ENCODE results near the gene KRT6C.
"Not testable (repeated sequence)": the region's sequence is repeated elsewhere in the genome, so short reads cannot be mapped to it uniquely, and the experiment has no call there.

Gene KRT6C

DNA sequence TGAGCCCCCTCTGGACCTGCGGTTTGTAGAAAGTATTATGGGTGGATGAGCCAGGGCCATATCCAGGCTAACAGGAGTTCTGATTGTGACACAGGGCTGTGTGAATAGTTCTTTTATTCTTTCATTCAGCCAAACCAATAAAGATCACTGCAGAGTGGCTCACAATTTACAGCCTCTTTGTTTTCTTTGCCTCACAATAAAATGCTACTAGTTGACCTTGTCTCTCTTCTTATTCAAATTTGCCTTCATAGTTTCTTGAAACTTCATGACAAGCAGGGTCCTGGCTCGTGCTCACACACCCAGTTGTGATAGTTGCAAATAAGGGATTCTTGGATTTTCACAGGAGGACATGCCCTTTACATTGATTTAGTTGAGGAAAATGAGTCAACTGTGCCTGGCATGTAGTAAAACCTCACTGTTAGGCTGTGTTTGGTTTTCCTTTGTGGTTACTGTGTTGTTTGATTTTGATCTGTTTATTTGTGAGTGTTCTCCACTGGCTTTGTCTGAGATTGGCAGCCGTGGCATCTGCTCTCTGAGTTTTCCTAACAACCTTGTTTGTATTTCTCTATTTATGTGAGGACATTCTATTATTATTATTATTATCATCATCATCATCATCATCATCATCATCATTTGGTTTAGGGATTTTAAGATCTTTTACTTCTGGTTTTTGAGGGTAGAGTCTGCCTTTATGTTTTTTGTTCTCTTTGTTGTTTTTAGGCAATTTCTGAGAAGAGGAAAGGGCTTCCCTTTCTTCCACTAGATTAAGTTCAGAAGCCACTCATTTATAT is 19.0 kb downstream of the KRT6C start:
- no peak for DNase-seq

DNA sequence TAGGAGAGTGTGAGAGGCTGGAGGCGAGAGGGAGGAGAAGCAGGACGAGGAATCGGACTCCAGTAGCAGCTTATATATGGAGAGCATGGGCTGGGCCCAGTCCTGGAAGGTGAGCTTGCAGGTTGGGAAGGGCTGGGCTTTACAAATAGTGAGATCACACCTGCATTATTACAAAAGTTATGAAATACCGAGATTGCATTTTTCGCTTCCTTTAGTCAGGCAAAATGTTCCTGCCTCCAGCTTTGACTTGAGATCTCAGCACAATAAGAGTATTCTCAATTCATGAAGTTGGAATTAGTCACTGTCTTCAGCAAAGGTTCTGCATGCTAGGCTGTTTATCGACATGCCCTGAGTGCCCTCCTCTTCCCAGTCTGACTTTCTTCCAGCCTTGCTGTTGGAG is 21.5 kb downstream of the KRT6C start, which contains the start of gene KRT6B:
KRT6B (minus strand) TSS at position 46 of the 400 bp plus-strand sequence. CDS start 68 bp downstream, outside the sequence.
- DNase-seq: no peak

DNA sequence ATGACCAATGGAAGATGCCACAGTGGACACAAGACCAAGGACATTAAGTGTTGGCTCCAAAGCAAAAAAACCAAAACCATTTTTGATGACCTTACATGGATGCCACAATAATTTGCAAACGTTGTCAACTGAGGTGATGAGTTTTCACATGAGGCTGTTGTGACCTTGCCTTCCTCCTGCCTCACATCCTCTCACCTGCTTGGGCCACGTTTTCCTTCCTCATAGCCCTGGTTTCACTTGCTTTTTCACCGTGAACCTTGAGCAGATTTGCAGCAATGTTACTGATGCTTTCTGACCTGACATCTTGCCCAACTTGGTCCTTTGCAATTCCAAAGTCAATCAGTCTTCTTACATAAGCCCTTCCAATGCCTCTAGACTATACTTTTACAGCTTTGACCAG is 25.4 kb downstream of the KRT6C start:
- DNase-seq: no peak

DNA sequence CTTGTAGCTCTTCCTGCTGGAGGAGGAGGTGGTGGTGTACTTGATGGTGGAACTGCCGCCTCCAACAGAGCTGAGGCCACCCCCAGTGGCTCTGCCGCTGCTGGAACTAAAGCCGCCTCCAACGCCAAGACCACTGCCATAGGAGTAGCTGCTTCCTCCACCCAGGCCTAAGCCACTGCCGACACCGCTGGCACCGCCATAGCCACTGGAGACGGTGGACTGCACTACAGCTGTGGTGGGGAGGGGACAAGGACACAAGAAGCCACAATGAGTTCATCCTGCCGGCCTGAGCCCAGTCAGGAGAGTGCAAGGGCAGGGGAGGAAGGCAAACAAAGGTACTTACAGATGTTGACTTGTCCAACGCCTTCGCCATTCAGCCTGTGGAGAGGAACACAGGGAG is 26.4 kb downstream of the KRT6C start:
- not testable (repeated sequence) for DNase-seq

DNA sequence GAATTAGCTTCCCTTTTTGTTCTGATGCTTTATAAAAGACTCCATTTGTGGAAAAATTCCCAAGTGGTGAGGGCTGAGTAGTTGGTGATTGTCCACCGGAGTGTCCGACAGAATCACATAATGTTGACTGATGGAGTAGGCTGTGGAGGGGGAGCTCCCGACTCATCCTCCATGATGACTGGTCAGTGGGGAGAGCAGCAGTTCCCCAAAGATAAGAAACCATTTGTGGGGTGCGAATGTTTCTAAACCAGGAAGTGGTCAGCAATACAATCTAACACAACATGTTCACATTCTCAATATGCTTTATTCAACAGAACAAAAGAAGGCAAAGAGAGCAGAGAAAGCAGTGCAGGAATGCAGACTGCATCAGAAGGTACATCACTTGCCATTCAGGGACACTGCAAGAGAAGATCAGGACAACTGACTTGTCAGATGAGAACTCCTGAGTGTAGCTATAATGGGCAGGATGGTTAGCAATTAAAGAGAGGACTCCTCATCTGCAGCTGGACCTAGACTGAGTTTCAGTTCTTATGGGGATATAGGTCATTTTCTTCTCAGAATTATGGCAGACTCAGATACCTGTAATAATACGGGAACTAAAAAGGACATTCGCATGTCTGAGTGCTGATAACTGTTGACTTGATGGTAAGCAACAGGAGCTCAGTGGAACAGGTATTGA is 27.1 kb downstream of the KRT6C start:
- no peak for DNase-seq

DNA sequence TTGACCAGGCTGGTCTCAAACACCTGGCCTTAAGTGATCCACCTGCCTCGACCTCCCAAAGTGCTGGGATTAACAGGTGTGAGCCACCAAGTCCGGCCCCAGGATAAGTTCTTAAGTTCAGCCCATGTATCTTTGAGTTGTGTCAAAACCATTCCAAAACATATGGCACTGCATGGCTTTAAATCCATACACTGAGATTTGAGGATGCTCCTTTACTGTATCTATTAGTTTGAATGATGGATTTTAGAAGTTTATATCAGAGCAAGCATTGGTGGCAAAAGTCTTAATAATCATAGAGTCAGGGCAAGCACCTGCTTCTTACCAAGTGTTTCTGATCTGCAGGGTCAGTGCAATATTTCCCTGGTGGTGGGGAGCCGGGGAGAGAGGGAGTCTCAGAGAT is 27.7 kb downstream of the KRT6C start:
- DNase-seq: no peak

DNA sequence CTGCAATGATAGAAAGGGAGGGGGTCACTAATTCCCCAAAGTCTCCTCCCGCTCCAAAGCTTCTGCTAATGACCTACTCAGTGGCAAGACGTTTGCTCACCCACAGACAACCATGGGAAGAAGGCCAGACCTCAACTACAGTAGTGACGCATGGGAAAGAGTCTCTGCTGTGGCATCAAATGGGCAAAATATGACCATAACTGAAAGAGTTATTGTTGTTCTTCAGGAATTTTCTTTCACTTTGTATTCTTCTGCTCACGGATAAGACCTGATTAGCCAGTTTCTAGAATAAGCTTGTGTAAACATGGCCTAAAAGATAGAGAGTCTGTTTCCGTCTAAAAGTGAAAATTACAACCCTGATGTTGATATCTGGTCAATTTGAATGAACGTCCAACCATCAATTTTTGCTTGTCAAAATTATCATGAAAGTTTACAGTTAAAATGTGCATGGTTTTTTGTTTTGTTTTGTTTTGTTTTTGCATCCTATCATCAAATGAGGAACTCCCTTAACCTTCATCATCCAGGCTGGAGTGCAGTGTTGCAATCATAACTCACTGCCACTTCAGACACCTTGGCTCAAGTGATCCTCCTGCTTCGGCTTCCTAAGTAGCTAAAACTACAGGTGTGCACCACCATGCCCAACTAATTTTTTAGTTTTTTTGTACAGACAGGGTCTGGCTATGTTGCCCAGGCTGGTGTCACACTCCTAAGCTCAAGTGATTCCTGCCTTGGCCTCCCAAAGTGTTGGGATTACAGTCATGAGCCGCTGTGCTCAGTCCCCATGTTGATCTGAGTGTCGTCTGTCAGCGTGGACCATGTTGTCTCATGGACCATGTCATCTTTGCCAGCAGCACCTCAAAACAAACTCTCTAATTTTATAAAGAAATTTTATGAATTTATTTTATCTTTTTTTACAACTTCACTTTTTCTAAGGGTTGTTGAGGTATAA is 28.7 kb downstream of the KRT6C start:
- DNase-seq: no peak

DNA sequence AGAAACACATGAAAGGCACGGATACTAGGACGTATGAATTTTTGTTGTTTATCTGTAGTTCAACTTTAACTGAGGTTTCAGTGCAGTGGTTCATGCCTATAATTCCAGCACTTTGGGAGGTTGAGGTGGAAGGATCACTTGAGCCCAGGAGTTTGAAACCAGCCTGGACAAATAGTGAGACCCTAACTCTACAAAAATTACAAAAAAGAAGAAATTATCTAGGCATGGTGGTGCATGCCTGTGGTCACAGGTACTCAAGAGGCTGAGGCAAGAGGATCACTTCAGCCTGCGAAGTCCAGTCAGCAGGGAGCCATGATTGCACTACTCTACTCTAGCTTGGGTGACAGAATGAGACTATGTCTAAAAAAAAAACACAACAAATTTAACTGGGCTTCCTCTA is 29.6 kb downstream of the KRT6C start:
- no peak for DNase-seq

DNA sequence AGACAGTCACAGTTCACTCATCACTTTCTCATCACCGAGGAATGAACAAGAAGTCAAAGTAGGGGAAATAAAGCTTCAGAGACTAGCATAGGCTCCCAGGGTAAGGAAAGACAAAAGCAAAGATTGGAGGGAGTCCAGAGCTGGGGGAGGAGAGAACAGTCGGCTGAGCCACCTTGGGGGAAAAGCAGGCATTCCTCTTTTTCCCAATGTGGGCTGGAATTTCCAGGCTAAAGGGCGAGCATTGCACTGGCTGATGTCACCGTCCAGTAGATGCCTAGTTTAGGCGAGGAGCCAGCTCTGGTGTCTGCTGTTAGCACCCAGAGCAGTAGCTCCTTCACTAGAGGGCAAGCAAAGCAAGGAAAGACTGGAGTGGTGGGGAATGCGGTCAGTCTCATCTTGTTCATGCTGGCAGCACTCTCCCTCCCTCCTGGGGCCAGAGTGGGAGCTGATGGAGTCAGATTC is 31.0 kb downstream of the KRT6C start:
- no peak for DNase-seq

DNA sequence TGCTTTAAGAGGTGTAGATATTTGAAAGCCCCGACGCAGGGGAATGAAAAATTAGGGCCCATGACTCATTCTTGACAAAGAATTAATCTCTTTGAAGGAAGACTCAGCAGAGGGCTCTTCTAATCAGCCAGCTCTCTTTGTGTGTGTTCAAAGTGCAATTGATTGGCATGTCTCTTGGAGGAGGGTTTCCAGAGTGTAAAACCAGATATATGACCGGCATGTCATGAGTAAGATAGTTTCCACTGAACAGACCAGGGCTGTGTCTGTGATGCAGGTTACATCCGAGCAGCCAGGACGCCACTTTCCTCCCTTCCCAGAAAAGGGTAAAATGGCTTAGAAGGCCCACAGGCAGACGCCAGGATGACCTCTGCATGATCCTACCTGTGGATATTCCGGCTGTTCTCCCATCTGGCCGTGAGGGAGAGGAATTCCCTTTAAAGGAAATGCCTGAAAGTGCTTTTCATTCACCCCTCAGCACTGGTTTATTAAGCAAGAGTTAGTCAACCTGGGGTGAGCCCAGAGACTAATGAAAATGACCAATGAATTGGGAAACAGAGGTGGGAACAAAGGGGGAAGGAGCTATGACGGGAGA is 32.2 kb downstream of the KRT6C start:
- DNase-seq: no peak

DNA sequence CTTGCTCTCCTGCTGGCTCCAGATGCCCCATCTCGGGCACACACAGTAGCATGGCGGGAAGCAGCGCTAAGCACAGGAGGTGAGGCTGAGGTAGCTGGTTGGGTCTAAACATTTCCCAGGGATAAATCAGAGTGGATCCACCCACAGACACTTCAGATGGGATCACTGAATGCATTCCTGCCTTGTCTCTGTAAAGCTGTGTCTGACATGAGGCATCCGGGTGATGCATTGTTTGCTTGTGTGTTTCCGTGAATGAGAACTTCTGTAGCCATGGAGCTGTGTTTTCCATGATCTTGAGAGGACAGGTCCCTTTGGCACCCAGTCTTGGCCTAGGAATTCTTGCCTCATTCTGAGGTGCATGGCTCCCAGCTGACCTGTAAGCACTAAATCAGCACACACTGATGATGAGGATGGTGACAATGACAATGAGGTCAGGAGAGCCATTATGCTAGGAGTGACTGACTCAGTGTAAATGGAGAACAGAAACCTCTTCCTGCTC is 32.7 kb downstream of the KRT6C start:
- DNase-seq: no peak

DNA sequence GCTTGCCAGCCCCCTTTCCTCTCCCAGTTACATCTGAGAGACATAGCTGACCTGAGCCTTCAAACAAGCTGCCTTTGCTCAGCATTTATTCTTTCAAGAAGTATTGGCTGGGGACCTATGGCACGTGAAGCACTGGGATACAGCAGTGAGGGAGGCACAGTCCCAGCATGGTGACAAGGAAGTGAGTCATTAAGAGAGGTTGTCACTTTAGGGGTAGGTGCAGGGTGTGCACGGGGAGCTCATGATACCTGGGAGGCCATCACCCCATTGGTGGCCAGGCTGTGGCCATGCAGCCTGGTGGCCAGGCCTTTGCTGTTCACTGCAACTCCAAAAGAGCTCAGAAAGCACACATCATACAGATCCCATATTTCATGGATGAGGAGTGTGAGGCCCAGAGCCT is 33.8 kb downstream of the KRT6C start:
- no peak for DNase-seq

DNA sequence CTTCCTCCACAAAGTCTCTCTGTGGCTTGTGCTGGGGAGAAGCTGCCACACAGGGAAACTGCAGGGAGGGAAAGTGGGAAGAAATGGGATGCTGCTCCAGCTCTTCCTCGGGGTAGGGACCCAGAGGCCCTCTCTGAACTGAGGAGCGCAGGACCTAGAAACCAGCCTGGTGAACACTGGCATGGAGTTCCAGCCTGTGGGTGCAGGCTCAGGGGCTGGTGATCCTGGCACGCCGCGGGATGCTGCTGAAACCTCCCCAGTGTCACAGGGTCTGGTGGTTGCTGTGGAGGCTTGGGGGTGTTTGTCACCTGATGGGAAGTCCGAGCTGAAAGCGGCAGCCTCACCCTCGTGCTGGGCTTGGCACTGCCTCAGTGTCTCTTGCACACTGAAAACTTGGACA is 34.2 kb downstream of the KRT6C start:
- no peak for DNase-seq

DNA sequence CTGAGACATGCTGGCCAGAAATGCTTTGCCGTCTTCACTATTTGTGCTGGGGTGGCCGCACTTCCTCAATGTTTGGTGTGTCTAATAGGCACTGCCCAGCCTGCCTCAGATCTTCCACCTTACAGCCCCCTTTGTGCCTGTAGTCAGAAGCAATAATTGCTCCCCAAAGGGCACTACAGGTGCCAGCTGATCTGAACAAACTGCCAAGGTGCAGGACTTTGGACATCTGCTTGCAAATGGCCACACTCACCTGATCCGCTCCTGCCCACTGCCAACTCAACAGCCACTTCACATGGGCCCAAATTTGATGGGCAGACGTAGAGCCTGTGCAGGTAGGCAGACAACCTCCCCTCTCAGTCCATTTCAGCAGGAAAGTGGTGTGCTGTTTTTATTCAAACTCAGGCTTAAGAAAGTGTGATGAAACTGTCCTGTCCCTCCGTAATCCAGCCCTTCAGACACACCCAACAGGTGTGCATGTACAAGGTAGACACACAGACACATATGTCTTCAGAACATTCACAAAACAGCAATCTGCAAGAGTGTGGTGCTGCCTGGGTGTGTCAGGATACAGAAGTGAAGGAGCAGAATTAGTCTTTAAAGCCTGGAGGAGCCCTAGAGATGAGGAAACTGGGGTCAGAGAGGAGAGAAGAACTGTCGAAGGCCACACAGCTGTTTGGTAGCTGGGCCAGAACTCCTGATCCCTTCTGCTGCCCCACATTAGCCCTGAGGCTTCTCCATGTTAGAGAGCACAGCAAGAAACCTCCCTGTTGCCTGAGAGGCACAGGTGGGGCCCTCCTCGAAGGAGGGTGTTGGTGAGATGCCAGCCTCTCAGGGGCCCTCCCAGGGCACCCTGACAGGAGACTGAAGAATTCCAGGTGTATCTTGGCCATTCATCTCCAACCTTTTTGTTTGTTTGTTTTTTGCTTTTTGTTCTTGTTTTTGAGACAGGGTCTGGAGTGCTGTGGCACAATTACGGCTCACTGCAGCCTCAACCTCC is 35.0 kb downstream of the KRT6C start:
- no peak for DNase-seq

DNA sequence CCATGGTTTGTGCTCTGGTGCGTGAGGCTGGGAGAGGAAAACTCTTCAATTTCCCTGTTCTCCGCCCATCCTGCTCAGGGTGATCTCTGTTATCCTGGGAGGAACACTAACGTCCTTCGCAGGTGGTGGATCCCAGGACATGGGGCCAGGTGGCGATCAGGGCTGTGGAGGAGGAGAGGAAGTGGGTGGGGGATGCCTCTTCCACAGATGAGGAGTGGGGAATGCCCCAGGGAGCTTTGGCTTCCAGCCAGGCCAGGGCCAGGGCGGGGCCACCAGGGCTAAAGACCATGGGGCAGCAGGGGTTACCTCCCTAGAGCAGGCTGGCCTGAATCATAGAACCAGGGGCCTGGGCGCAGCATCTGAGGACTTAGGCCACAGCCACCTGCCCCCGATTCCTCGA is 36.1 kb downstream of the KRT6C start:
- DNase-seq: no peak

DNA sequence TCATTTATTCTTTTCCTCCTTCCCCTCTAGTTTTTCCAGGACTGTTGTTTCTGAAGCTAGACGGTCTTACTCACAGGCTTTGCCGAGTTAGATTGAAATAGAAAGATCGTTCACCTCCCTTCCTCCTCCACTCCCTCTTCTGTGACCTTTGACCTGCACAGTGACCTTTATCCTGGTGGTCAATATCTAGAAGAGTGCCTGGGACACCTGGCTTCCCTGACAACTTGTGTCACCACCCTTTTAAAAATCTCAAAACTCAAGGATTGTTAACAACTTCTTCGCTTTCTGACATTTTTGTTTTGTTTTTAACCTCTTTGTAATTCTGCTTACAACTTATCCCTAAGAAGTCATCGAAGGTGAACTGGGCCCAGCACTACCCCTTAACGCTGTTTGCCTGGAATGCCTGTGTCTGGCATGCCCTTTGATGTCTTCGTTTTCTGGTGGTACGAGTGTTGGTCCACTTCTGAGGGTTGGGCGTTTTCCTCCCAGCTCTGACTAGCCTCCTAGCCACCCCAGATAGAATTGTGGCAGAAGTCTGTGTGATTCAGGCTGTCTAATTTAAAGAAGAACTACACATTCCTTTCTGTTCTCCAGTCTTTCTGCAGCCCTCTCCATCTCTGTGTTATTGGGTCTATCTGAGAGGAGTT is 36.7 kb downstream of the KRT6C start:
- DNase-seq: no peak

DNA sequence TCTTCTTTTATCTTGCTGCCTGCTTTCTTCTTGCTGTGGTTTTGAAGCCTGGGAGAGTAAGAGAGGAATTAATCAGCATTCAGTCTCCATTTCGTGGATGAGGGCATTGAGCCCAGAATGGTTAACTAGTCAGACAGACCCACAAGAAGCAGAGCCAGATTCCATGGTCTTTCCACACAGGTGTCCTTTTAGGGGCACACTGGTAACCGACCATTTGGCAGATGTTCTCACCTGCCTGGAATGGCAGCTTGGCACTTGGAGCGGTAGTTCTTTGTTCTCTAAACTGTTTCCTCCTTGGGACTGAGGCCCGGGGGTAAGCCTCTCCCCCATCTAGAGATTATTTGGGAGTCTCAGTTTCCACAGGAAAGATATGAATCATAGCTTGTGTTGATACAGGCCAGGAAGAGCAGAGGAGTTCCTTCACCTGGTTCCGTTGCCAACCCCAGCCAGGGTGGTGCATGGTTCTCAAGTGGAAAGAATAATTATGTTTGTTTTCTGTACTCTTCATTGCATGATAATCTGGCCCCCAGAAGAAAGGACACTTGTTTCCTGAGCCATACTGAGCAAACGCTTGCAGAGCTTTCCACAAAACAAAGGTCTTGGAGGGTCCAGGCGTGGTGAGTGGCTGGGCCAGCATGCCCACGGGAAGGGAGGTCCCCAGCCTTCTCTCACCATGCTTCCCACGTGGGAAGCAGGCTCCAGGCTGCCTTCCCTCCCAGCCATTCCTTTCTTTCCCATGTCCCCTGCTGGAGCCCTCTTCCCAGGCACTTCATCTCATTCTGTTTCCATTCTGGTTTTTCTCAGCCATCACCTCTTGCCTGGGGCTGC is 37.4 kb downstream of the KRT6C start:
- no peak for DNase-seq

DNA sequence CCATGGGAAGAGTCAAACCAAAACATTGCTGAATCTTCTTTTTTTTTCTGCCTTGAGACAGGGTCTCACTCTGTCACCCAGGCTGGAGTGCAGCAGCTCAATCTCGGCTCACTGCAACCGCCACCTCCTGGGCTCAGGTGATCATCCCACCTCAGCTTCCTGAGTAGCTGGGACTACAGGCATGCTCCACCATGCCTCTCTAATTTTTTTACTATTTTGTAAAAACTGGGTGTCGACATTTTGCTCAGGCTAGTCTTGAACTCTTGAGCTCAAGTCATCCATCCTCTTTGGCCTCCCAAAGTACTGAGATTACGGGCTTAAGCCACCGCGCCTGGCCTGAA is 38.0 kb downstream of the KRT6C start:
- DNase-seq: no peak

DNA sequence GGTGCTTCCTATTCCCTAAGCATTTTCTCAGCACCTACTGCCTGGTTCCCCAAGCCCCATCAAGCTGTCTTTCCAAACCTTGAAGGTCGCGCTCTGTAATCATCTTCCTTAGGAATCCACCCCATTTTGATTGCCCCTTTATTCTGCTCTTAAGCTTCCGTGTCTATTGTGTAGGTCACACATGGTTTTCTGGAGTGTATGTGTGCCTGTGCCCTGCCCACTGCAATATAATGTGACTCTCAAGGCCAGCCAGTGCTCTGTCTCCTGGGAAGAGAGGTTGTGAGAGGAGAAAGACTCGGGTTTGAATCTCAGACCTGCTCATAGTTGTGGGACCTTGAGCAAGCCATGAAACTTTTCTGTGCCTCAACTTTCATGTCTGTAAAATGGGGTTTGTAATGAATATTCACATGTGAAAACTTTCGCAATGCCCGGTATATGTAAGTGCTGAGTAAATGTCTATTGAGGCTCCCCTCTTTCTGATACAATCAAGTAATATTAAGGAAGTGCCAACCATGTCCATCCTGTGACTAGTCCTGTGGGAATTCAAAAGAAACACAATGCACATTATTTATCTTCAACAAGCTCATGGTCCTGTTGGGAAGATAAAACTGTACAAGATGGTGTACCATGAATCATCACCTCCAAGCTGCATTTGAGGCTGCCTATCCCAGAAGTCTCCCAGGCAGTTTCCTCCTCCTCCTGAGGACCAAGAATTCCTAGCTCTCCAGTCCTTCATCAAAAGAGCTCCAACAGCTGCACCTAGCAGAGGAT is 38.7 kb downstream of the KRT6C start:
- DNase-seq: no peak
